ENCODE measurements around the gene NEU3. TPM values are rescaled to one million over a fixed set of nuclear protein-coding genes. Genes with fewer than 3 reads are reported as not detected.

The NEU3 gene
- total RNA-seq, 5 donors from 2014 or later (not counting 1 experiment from before 2014, with no cell fraction given) = 12.4 to 18.0 (median 13.0) TPM

DNA sequence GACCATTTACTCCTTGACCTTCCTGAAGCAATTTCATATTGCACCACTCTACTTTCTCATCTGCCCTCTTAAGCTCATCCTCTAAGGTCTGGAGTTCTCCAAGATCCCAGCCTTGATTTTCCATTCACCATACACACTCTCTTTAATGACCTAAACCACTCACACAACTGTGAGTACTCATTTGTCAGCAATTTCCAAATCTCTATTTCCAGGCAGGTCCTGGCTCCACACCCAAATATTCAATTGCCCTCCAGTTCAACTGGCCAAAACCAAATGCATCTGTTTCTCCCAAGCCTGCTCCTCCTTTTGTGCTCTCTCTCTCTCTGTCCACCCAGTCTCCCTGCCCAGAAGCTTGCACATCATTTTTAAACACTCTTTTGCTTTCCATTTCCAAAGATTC, 39.6 kb downstream of the NEU3 start:
- ATAC-seq (replicated peaks in 1 of 4) = no peak
- H3K27me3 ChIP-seq (replicated peaks in 1 of 2; ENCODE audit: control insufficient read depth in 2 of 2, extremely low read depth in 1 of 2, insufficient read depth in 2 of 2, low read length in 1 of 2) = peaks cover 0 to 3% of the 10 kb centered on the region in 2 experiments
- no peak overlapping the region for H3K4me3 Mint-ChIP-seq
- H3K4me3 ChIP-seq (ENCODE audit: control insufficient read depth in 1 of 2, extremely low read depth in 1 of 2, low read length in 1 of 2) = no peak overlapping the region
- H3K4me1 Mint-ChIP-seq = no peaks in the 10 kb centered on the region
- H3K36me3 Mint-ChIP-seq = no peaks in the 10 kb centered on the region
- POLR2A ChIA-PET = no interaction called here
- no peak overlapping the region for H3K27ac ChIP-seq (ENCODE audit: low read length)
- H3K27ac Mint-ChIP-seq = no peak overlapping the region
- H3K9me3 Mint-ChIP-seq = no peaks in the 10 kb centered on the region
- H3K4me1 ChIP-seq (ENCODE audit: control insufficient read depth in 1 of 2, extremely low read depth in 1 of 2, insufficient read depth in 2 of 2, low read length in 2 of 2) = no peaks in the 10 kb centered on the region
- DNase-seq = no peak
- H3K27me3 Mint-ChIP-seq = no peaks in the 10 kb centered on the region
- H3K36me3 ChIP-seq (ENCODE audit: control insufficient read depth in 2 of 2, extremely low read depth in 1 of 2, insufficient read depth in 1 of 2, low read length in 1 of 2) = no peaks in the 10 kb centered on the region
- CTCF ChIA-PET = no interaction called here
- no peaks in the 10 kb centered on the region for H3K9me3 ChIP-seq

DNA sequence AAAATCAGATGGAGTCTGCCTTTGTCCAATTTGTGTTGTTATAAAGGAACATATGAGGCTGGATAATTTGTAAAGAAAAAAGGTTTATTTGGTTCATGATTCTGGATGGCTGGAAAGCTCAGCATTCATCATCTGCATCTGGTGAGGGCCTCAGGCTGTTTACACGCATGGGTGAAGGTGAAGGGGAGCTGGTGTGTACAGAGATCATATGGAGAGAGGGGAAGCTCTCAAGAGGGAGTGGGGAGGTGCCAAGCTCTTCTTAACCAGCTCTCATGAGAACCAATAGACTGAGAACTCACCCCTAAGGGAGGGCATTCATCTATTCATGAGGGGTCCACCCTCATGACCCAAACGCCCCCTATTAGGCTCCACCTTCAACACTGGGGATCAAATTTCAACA, 40.0 kb downstream of the NEU3 start:
- no peak overlapping the region for H3K27ac ChIP-seq (ENCODE audit: low read length)
- ChIA-PET POLR2A (no interaction called here), CTCF (no interaction called here)
- Mint-ChIP-seq H3K36me3 (no peaks in the 10 kb centered on the region), H3K9me3 (no peaks in the 10 kb centered on the region), H3K4me3 (no peak overlapping the region), H3K4me1 (no peaks in the 10 kb centered on the region), H3K27ac (no peak overlapping the region), H3K27me3 (no peaks in the 10 kb centered on the region)
- no peaks in the 10 kb centered on the region for H3K4me1 ChIP-seq (ENCODE audit: control insufficient read depth in 1 of 2, extremely low read depth in 1 of 2, insufficient read depth in 2 of 2, low read length in 2 of 2)
- no peak overlapping the region for H3K4me3 ChIP-seq (ENCODE audit: control insufficient read depth in 1 of 2, extremely low read depth in 1 of 2, low read length in 1 of 2)
- H3K9me3 ChIP-seq = no peaks in the 10 kb centered on the region
- no CpG with 5 or more reads among the region's 2 CpGs for WGBS (ENCODE audit: insufficient coverage)
- peaks cover 0 to 3% of the 10 kb centered on the region in 2 experiments for H3K27me3 ChIP-seq (replicated peaks in 1 of 2; ENCODE audit: control insufficient read depth in 2 of 2, extremely low read depth in 1 of 2, insufficient read depth in 2 of 2, low read length in 1 of 2)
- DNase-seq (no peak), ATAC-seq (replicated peaks in 1 of 4) (no peak)
- no peaks in the 10 kb centered on the region for H3K36me3 ChIP-seq (ENCODE audit: control insufficient read depth in 2 of 2, extremely low read depth in 1 of 2, insufficient read depth in 1 of 2, low read length in 1 of 2)

DNA sequence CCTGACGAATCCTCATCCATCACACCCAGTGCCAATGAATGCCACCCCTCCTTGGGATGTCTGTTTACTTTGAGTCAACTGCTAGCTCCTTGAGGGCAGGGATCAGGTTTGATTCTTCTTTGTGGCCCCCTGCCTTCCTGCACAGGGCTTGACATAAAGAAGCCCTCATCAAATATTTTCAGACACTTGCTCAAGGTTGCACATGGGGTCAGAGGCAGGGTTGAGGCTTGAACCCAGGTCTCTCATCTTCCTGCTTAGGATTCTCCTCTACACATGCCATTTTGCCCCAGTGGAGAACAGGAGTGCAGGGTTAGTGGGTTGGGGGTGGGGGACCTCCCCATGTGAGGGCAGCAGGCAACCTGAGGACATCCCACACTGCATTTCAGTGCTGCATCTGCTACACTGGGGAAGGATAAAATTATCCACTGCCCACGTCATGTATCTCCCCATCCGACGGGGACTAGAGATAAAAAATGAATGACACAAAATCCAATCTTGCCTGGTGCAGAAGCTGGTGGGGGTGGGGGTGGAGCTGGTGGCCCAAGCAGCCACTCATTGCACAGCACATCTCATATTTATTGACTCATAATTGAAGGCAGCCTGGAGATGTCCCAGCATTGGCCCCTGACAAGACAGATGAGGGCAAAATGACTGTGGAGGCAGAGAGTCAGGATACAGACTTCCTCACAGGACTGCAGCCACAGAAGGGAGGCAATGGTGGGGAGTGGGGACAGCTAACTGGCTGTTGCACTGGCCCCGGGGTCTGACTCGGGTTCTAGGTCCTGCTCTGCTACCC, 41.3 kb downstream of the NEU3 start:
- ChIA-PET POLR2A (no interaction called here), CTCF (interaction anchor here in 1 of 2 donors (0.7 kb wide), 1 partner anchor 100 kb away, joined by 3 read pairs; no protein-coding TSS in a partner anchor)
- WGBS (ENCODE audit: insufficient coverage) = no CpG with 5 or more reads among the region's 6 CpGs
- Mint-ChIP-seq H3K36me3 (no peaks in the 10 kb centered on the region), H3K4me1 (no peaks in the 10 kb centered on the region), H3K27ac (no peak overlapping the region), H3K27me3 (no peaks in the 10 kb centered on the region), H3K4me3 (no peak overlapping the region), H3K9me3 (no peaks in the 10 kb centered on the region)
- Histone ChIP-seq H3K9me3 (no peaks in the 10 kb centered on the region), H3K27ac (ENCODE audit: low read length) (no peak overlapping the region), H3K4me3 (ENCODE audit: control insufficient read depth in 1 of 2, extremely low read depth in 1 of 2, low read length in 1 of 2) (no peak overlapping the region), H3K27me3 (replicated peaks in 1 of 2; ENCODE audit: control insufficient read depth in 2 of 2, extremely low read depth in 1 of 2, insufficient read depth in 2 of 2, low read length in 1 of 2) (peaks cover 0 to 3% of the 10 kb centered on the region in 2 experiments), H3K36me3 (ENCODE audit: control insufficient read depth in 2 of 2, extremely low read depth in 1 of 2, insufficient read depth in 1 of 2, low read length in 1 of 2) (no peaks in the 10 kb centered on the region), H3K4me1 (ENCODE audit: control insufficient read depth in 1 of 2, extremely low read depth in 1 of 2, insufficient read depth in 2 of 2, low read length in 2 of 2) (no peaks in the 10 kb centered on the region)
- DNase-seq = no peak
- no peak for ATAC-seq (replicated peaks in 1 of 4)

DNA sequence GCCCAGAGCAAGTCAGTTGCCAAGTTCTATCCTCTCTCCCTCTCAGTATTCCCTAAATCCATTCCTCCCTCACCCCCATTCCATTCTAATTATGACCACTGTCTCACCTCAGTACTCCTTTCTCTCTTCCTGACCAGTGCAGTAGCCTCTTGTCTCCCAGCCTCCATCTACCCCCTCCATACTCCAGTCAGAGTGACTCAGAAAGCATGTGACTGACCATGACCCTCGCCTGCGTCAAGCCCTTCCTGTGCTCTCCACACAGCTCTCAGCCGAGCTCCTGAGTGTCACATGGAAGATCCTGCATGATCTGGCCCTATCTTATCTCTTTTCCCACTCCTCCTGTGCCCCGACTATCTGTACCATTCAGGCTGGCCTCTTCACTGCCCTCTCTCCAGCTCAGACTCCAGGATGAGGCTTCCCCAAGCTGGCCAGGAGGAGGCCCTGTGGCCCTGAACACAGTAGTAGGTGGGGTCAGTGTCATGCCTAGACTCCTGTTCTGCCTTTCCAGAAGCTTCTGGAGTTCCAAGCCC, 42.6 kb downstream of the NEU3 start:
- H3K27ac Mint-ChIP-seq = no peak overlapping the region
- no peaks in the 10 kb centered on the region for H3K9me3 Mint-ChIP-seq
- H3K4me3 ChIP-seq (ENCODE audit: control insufficient read depth in 1 of 2, extremely low read depth in 1 of 2, low read length in 1 of 2) = no peak overlapping the region
- ATAC-seq (replicated peaks in 1 of 4) = no peak
- DNase-seq = no peak
- CTCF ChIA-PET = interaction anchor here (0.6 to 0.8 kb wide), 4 partner anchors 10 to 228 kb away, joined by 3 read pairs; no protein-coding TSS in a partner anchor
- 62% methylated on average over 3 of the region's 4 CpGs for WGBS (ENCODE audit: insufficient coverage)
- H3K4me1 ChIP-seq (ENCODE audit: control insufficient read depth in 1 of 2, extremely low read depth in 1 of 2, insufficient read depth in 2 of 2, low read length in 2 of 2) = no peaks in the 10 kb centered on the region
- H3K27me3 Mint-ChIP-seq = no peaks in the 10 kb centered on the region
- H3K9me3 ChIP-seq = no peaks in the 10 kb centered on the region
- no peaks in the 10 kb centered on the region for H3K36me3 Mint-ChIP-seq
- H3K4me3 Mint-ChIP-seq = no peak overlapping the region
- H3K27ac ChIP-seq (ENCODE audit: low read length) = no peak overlapping the region
- POLR2A ChIA-PET = no interaction called here
- peaks cover 0 to 3% of the 10 kb centered on the region in 2 experiments for H3K27me3 ChIP-seq (replicated peaks in 1 of 2; ENCODE audit: control insufficient read depth in 2 of 2, extremely low read depth in 1 of 2, insufficient read depth in 2 of 2, low read length in 1 of 2)
- H3K4me1 Mint-ChIP-seq = peaks cover 0 to 8% (median 6%) of the 10 kb centered on the region in 3 donors
- no peaks in the 10 kb centered on the region for H3K36me3 ChIP-seq (ENCODE audit: control insufficient read depth in 2 of 2, extremely low read depth in 1 of 2, insufficient read depth in 1 of 2, low read length in 1 of 2)

DNA sequence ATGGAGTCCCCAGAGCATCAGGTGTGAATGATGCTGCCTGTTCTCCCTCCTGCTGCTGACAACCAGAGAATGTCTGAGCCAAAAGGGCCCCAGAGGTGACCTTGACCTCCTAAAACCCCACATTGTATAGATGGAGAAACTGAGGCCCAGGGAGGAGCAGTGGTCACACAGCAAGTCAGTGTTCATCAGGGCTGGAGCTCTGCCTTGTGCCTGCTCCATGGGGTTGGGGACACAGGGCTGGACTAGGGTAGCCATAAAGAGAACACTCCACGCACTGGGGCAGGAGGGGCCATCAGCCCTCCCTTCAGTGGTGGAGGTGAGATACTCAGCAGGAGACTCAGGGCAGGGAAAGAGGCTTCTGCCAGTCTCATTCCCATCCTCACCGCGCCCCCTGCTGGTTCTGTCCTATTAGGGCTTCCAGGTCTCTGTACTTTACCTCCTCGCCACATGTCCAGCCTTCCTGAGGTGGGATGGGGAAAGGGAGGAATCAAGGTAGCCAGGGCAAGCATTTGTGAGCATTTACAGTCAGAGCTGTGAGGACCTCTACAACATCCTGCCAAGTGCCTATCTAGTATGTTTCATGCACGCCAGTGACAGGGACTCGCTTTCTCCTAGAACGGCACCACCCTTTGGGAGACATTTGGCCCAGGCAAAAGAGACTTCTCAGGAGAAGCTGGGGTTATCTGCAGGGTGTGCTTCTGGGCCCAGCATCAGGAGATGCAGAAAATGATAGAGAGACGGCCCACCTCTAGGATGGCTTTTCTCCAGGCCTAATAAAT, 43.2 kb downstream of the NEU3 start:
- H3K4me3 Mint-ChIP-seq = no peak overlapping the region
- DNase-seq (peak in 32 of 35 experiments; percentile 7 to 62 (median 38)), ATAC-seq (replicated peaks in 1 of 4) (peak in 1 of 4 experiments; percentile 45)
- Histone ChIP-seq H3K4me1 (ENCODE audit: control insufficient read depth in 1 of 2, extremely low read depth in 1 of 2, insufficient read depth in 2 of 2, low read length in 2 of 2) (no peaks in the 10 kb centered on the region), H3K27ac (ENCODE audit: low read length) (no peak overlapping the region), H3K36me3 (ENCODE audit: control insufficient read depth in 2 of 2, extremely low read depth in 1 of 2, insufficient read depth in 1 of 2, low read length in 1 of 2) (no peaks in the 10 kb centered on the region), H3K27me3 (replicated peaks in 1 of 2; ENCODE audit: control insufficient read depth in 2 of 2, extremely low read depth in 1 of 2, insufficient read depth in 2 of 2, low read length in 1 of 2) (peaks cover 0 to 3% of the 10 kb centered on the region in 2 experiments), H3K9me3 (no peaks in the 10 kb centered on the region), H3K4me3 (ENCODE audit: control insufficient read depth in 1 of 2, extremely low read depth in 1 of 2, low read length in 1 of 2) (no peak overlapping the region)
- no peak overlapping the region for H3K27ac Mint-ChIP-seq
- no peaks in the 10 kb centered on the region for H3K27me3 Mint-ChIP-seq
- H3K4me1 Mint-ChIP-seq = peaks cover 0 to 8% (median 6%) of the 10 kb centered on the region in 3 donors
- 100% methylated on average over 4 of the region's 8 CpGs for WGBS (ENCODE audit: insufficient coverage)
- H3K36me3 Mint-ChIP-seq = no peaks in the 10 kb centered on the region
- ChIA-PET POLR2A (no interaction called here), CTCF (interaction anchor here in 1 of 2 donors (0.7 to 0.8 kb wide), 2 partner anchors 11 to 102 kb away, joined by 3 read pairs; no protein-coding TSS in a partner anchor)
- no peaks in the 10 kb centered on the region for H3K9me3 Mint-ChIP-seq

DNA sequence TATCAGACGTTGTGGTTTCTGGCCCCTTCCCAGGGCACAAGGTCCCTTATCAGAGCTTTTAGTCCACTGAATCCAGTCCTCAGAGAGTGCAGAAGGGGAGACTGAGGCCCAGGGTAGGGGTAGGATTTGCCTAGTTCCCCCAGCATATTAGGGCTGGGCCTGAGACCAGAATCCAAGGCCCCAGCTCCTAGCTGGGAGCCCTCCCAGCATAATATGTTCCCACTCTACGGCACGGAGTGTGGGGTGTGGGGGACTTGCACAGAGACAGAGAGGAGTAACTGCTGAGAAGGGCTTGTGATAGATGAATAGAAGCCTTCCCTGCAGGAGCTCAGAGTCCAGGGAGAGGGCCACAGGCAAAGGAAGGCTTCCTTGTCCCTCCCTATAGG, 43.8 kb downstream of the NEU3 start:
- Histone ChIP-seq H3K27me3 (replicated peaks in 1 of 2; ENCODE audit: control insufficient read depth in 2 of 2, extremely low read depth in 1 of 2, insufficient read depth in 2 of 2, low read length in 1 of 2) (peaks cover 0 to 3% of the 10 kb centered on the region in 2 experiments), H3K27ac (ENCODE audit: low read length) (no peak overlapping the region), H3K9me3 (no peaks in the 10 kb centered on the region), H3K4me1 (ENCODE audit: control insufficient read depth in 1 of 2, extremely low read depth in 1 of 2, insufficient read depth in 2 of 2, low read length in 2 of 2) (no peaks in the 10 kb centered on the region), H3K4me3 (ENCODE audit: control insufficient read depth in 1 of 2, extremely low read depth in 1 of 2, low read length in 1 of 2) (no peak overlapping the region), H3K36me3 (ENCODE audit: control insufficient read depth in 2 of 2, extremely low read depth in 1 of 2, insufficient read depth in 1 of 2, low read length in 1 of 2) (no peaks in the 10 kb centered on the region)
- no CpG with 5 or more reads among the region's 3 CpGs for WGBS (ENCODE audit: insufficient coverage)
- ChIA-PET POLR2A (no interaction called here), CTCF (no interaction called here)
- no peaks in the 10 kb centered on the region for H3K27me3 Mint-ChIP-seq
- no peak for DNase-seq
- no peaks in the 10 kb centered on the region for H3K9me3 Mint-ChIP-seq
- H3K27ac Mint-ChIP-seq = no peak overlapping the region
- no peak for ATAC-seq (replicated peaks in 1 of 4)
- H3K4me3 Mint-ChIP-seq = no peak overlapping the region
- H3K4me1 Mint-ChIP-seq = peaks cover 0 to 8% (median 6%) of the 10 kb centered on the region in 3 donors
- no peaks in the 10 kb centered on the region for H3K36me3 Mint-ChIP-seq
